Mesendoderm (in vitro differentiated cells): ENCODE data around the gene CD38.

Experiments used
- DNase-seq: peaks from one replicate; pipeline ENCODE4 v3.0.0; 2013
- H2AK5ac ChIP-seq: 2 replicates; pipeline ENCODE4 v1.6.1; 2013; ENCODE audit warnings: low read length, inconsistent platforms
- H2BK120ac ChIP-seq: 2 replicates; pipeline ENCODE4 v1.6.1; 2013; ENCODE audit warnings: low read depth, mild to moderate bottlenecking, low read length, moderate library complexity, mixed read lengths
- H2BK15ac ChIP-seq: replicated peaks from 2 replicates; pipeline ENCODE4 v1.6.1; 2013; ENCODE audit warnings: low read depth, mild to moderate bottlenecking, moderate library complexity
- H2BK5ac ChIP-seq: 2 replicates; pipeline ENCODE4 v1.6.1; 2013; ENCODE audit warnings: low read length, inconsistent platforms
- H3K18ac ChIP-seq: 2 replicates; pipeline ENCODE4 v1.6.1; 2013; ENCODE audit warnings: mild to moderate bottlenecking, low read length, mixed read lengths
- H3K23ac ChIP-seq: one replicate; pipeline ENCODE4 v1.6.1; 2013; ENCODE audit warnings: low read length
- H3K27ac ChIP-seq: 2 replicates; pipeline ENCODE4 v1.5.1; 2013; ENCODE audit warnings: low read depth, mild to moderate bottlenecking, inconsistent platforms, low read length, moderate library complexity
- H3K27me3 ChIP-seq: 2 replicates; pipeline ENCODE4 v1.6.1; 2013; ENCODE audit warnings: low read length, control low read depth, mild to moderate bottlenecking, inconsistent platforms; ENCODE audit not compliant: insufficient read depth, poor library complexity
- H3K36me3 ChIP-seq: 2 replicates; pipeline ENCODE4 v1.6.1; 2013; ENCODE audit warnings: low read length, inconsistent platforms; ENCODE audit not compliant: control insufficient read depth, insufficient read depth
- H3K4ac ChIP-seq: one replicate; pipeline ENCODE4 v1.6.1; 2013; ENCODE audit warnings: low read depth, mild to moderate bottlenecking, low read length, moderate library complexity
- H3K4me1 ChIP-seq: 2 replicates; pipeline ENCODE4 v1.6.1; 2013; ENCODE audit warnings: low read depth, low read length, inconsistent platforms; ENCODE audit not compliant: control insufficient read depth
- H3K4me2 ChIP-seq: 2 replicates; pipeline ENCODE4 v1.6.1; 2013; ENCODE audit warnings: low read length
- H3K4me3 ChIP-seq: 2 replicates; pipeline ENCODE4 v1.5.1; 2013; ENCODE audit warnings: mild to moderate bottlenecking, low read length
- H3K56ac ChIP-seq: one replicate; pipeline ENCODE4 v1.6.1; 2013; ENCODE audit warnings: low read length
- H3K79me1 ChIP-seq: 2 replicates; pipeline ENCODE4 v1.6.1; 2013; ENCODE audit warnings: low read length, inconsistent platforms
- H3K79me2 ChIP-seq: 2 replicates; pipeline ENCODE4 v1.6.1; 2013; ENCODE audit warnings: mild to moderate bottlenecking, low read length; ENCODE audit not compliant: control insufficient read depth, insufficient read depth
- H3K9ac ChIP-seq: 2 replicates; pipeline ENCODE4 v1.6.1; 2013; ENCODE audit warnings: low read length, inconsistent platforms
- H4K5ac ChIP-seq: one replicate; pipeline ENCODE4 v1.6.1; 2013; ENCODE audit warnings: low read length
- H4K8ac ChIP-seq: one replicate; pipeline ENCODE4 v1.6.1; 2013; ENCODE audit warnings: low read depth, mild to moderate bottlenecking, control low read depth, low read length, moderate library complexity
- WGBS: extraction: QIAGEN DNeasy Blood & Tissue Kit; methylation state at CpG from one replicate; pipeline ENCODE4 v1.1.7; 2013; ENCODE audit warnings: low lambda C conversion rate, missing lambda C conversion rate; ENCODE audit not compliant: insufficient coverage; ENCODE audit errors: extremely low coverage; 5-methylcytosine and 5-hydroxymethylcytosine counted together

Gene CD38

DNA sequence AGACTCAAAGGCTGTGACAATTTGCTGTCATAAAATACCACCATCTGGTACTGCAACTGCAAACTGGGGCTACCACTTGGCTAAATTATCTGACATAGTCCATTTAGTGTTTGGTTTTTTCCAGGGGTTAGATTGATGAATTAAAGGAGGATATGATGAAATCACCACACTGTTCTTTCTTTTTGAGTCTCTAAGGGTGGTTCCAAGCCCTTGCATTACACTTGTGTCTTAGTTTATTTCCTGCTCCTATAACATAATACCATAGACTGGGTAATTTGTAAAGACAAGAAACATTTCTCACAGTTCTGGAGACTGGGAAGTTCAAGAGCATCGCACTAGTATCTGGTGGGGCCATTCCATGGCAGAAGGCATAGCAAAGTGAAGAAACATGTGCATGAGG, 32.0 kb upstream of the CD38 start:
- no peak overlapping the region for H3K18ac ChIP-seq
- H3K27me3 ChIP-seq = no peaks in the 10 kb centered on the region
- H2BK5ac ChIP-seq = no peak overlapping the region
- H2BK15ac ChIP-seq = no peak overlapping the region
- DNase-seq = no peak
- H3K56ac ChIP-seq = no peak overlapping the region
- no peak overlapping the region for H4K5ac ChIP-seq
- no peaks in the 10 kb centered on the region for H3K79me1 ChIP-seq
- no peak overlapping the region for H3K27ac ChIP-seq
- no peak overlapping the region for H3K4ac ChIP-seq
- no peaks in the 10 kb centered on the region for H3K4me1 ChIP-seq
- no peak overlapping the region for H3K4me2 ChIP-seq
- H4K8ac ChIP-seq = no peak overlapping the region
- no peak overlapping the region for H3K4me3 ChIP-seq
- H3K23ac ChIP-seq = no peak overlapping the region
- no peaks in the 10 kb centered on the region for H3K36me3 ChIP-seq
- no peak overlapping the region for H3K9ac ChIP-seq
- WGBS = no CpG with 5 or more reads among the region's 1 CpG
- H2BK120ac ChIP-seq = no peak overlapping the region
- no peaks in the 10 kb centered on the region for H3K79me2 ChIP-seq
- H2AK5ac ChIP-seq = no peak overlapping the region

DNA sequence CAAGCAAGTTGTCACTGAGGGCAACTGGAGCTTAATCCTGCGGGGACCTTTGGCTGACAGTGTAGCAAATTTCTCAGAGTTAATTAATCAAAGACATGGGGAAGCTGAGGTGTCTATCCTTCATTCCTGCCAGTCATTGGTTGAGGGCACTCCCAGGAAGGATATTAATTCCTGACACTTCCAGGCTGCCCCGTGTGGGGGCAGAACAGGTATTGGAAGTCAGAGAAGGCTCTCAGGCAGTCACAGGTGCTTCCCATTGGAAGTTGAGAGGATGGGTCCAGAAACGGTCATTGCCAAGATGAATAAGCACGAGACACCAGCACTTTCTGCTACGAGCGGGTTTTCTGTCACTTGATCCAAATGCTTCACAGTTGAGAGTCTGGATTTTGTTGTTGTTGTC, 29.1 kb upstream of the CD38 start:
- Histone ChIP-seq H3K27ac (no peak overlapping the region), H2BK120ac (no peak overlapping the region), H3K4me2 (no peak overlapping the region), H3K79me2 (no peaks in the 10 kb centered on the region), H3K23ac (no peak overlapping the region), H3K79me1 (no peaks in the 10 kb centered on the region), H3K56ac (no peak overlapping the region), H2BK15ac (no peak overlapping the region), H3K36me3 (no peaks in the 10 kb centered on the region), H3K4me3 (no peak overlapping the region), H3K4ac (no peak overlapping the region), H3K4me1 (no peaks in the 10 kb centered on the region), H3K9ac (no peak overlapping the region), H3K27me3 (no peaks in the 10 kb centered on the region), H3K18ac (no peak overlapping the region), H2AK5ac (no peak overlapping the region), H4K5ac (no peak overlapping the region), H4K8ac (no peak overlapping the region), H2BK5ac (no peak overlapping the region)
- DNase-seq = peak; percentile 19
- no CpG with 5 or more reads among the region's 6 CpGs for WGBS

DNA sequence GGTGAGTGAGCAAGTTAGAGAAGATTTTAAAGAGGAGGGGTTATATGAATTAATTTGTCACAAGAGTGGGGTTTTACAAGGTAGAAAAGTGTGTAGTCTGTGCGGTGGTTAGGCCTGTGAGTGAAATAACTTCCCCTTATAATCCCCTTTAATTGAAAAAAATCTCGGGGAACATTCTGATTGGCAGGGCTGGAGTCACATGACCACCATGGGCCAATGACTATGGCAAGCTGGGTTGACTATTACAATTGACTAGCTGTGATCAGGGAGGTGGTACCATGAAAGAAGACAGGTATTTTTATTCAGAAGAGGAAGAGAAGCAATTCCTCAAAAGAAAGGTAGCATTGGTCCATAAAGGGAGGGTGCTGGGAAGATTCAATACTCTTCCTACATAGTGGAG, 27.0 kb upstream of the CD38 start:
- Histone ChIP-seq H3K23ac (no peak overlapping the region), H4K5ac (no peak overlapping the region), H3K4me3 (no peak overlapping the region), H3K56ac (no peak overlapping the region), H2BK5ac (no peak overlapping the region), H2BK15ac (no peak overlapping the region), H3K27ac (no peak overlapping the region), H3K36me3 (no peaks in the 10 kb centered on the region), H3K4ac (no peak overlapping the region), H4K8ac (no peak overlapping the region), H3K4me1 (no peaks in the 10 kb centered on the region), H3K4me2 (no peak overlapping the region), H3K18ac (no peak overlapping the region), H2AK5ac (no peak overlapping the region), H3K9ac (no peak overlapping the region), H3K79me2 (no peaks in the 10 kb centered on the region), H3K27me3 (no peaks in the 10 kb centered on the region), H3K79me1 (no peaks in the 10 kb centered on the region), H2BK120ac (no peak overlapping the region)
- no peak for DNase-seq
- no CpG with 5 or more reads among the region's 2 CpGs for WGBS

DNA sequence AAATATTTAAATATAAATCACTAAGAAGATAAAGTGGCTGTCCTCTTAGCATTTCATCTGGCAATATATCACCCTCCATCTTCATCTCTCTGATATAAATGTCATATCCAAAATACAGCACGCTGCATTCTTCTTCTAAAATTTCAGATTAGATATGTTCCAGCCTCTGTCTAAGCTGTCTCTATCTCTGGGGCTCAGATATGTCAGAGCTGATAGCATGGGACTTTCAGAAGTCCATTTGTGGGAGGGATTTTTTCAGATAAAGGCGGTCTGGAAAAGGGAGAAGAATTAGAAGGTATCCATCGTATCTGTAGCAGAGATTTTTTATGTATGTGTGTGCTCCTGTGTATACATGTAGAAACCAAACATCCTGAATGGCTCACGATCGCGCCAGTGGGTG, 25.0 kb upstream of the CD38 start:
- Histone ChIP-seq H3K9ac (no peak overlapping the region), H3K4ac (no peak overlapping the region), H3K4me2 (no peak overlapping the region), H3K4me3 (no peak overlapping the region), H3K18ac (no peak overlapping the region), H3K27ac (no peak overlapping the region), H2BK120ac (no peak overlapping the region), H2BK15ac (no peak overlapping the region), H3K27me3 (no peaks in the 10 kb centered on the region), H3K79me2 (no peaks in the 10 kb centered on the region), H3K56ac (no peak overlapping the region), H3K23ac (no peak overlapping the region), H4K5ac (no peak overlapping the region), H3K79me1 (no peaks in the 10 kb centered on the region), H4K8ac (no peak overlapping the region), H3K4me1 (no peaks in the 10 kb centered on the region), H3K36me3 (no peaks in the 10 kb centered on the region), H2BK5ac (no peak overlapping the region), H2AK5ac (no peak overlapping the region)
- DNase-seq = no peak
- no CpG with 5 or more reads among the region's 6 CpGs for WGBS

DNA sequence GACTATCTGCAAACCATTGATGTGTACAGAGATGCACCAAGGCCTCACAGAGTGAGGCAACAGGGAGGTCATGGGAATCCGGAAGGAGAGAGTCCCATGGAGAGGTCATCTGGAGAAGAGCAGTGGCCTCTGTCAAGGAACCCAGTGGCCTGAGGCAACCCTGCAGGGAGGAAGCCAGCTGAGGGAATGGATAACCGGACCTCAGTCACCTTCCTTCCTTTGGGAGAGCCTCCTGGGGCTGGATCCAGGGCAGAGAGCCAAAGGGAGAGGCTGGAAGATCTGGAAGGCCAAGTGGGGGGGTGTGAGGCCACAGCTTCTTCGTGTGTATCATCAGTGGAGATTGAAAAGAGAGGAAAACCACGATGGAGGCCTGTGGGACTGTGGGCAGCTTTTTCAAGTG, 24.3 kb upstream of the CD38 start:
- no peak overlapping the region for H3K23ac ChIP-seq
- H3K27me3 ChIP-seq = no peaks in the 10 kb centered on the region
- WGBS = no CpG with 5 or more reads among the region's 4 CpGs
- H3K4me3 ChIP-seq = no peak overlapping the region
- H2BK120ac ChIP-seq = no peak overlapping the region
- H3K4me1 ChIP-seq = no peaks in the 10 kb centered on the region
- no peaks in the 10 kb centered on the region for H3K79me2 ChIP-seq
- no peak overlapping the region for H3K18ac ChIP-seq
- no peak overlapping the region for H2BK5ac ChIP-seq
- H2BK15ac ChIP-seq = no peak overlapping the region
- no peak overlapping the region for H3K4me2 ChIP-seq
- H4K8ac ChIP-seq = no peak overlapping the region
- H3K56ac ChIP-seq = no peak overlapping the region
- no peak overlapping the region for H3K4ac ChIP-seq
- no peak overlapping the region for H4K5ac ChIP-seq
- no peaks in the 10 kb centered on the region for H3K79me1 ChIP-seq
- no peaks in the 10 kb centered on the region for H3K36me3 ChIP-seq
- H2AK5ac ChIP-seq = no peak overlapping the region
- H3K27ac ChIP-seq = no peak overlapping the region
- no peak for DNase-seq
- H3K9ac ChIP-seq = no peak overlapping the region

DNA sequence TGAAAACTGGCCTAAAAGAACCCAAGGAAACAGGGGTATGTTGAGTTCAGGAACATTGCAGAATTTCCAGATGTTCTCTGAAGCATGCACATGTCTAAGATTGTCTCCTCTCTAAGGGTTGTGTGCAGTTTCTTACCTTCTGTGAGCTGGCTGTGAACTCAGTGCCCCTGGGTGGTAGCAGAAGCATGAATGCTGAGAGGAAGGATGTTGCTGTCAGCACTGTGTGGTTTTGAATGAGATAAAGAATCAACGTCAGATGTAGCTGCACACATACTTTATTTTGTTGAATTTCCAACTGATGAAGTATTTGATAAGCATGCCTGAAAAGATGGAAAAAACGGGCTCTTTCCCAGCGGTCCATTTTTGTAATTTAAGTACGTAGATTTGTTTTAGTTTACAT, 23.8 kb upstream of the CD38 start:
- no peak overlapping the region for H2BK120ac ChIP-seq
- no peak overlapping the region for H3K56ac ChIP-seq
- H4K5ac ChIP-seq = no peak overlapping the region
- H3K27ac ChIP-seq = no peak overlapping the region
- no peaks in the 10 kb centered on the region for H3K79me2 ChIP-seq
- H2AK5ac ChIP-seq = no peak overlapping the region
- H3K23ac ChIP-seq = no peak overlapping the region
- no peak overlapping the region for H3K4me3 ChIP-seq
- no peaks in the 10 kb centered on the region for H3K36me3 ChIP-seq
- no peak overlapping the region for H2BK5ac ChIP-seq
- no peak overlapping the region for H4K8ac ChIP-seq
- H3K4ac ChIP-seq = no peak overlapping the region
- no peaks in the 10 kb centered on the region for H3K79me1 ChIP-seq
- no peak overlapping the region for H3K4me2 ChIP-seq
- H3K4me1 ChIP-seq = no peaks in the 10 kb centered on the region
- H2BK15ac ChIP-seq = no peak overlapping the region
- H3K9ac ChIP-seq = no peak overlapping the region
- no CpG with 5 or more reads among the region's 4 CpGs for WGBS
- DNase-seq = no peak
- no peaks in the 10 kb centered on the region for H3K27me3 ChIP-seq
- H3K18ac ChIP-seq = no peak overlapping the region
